Measurements from ENCODE around the gene CST6. TPM values are rescaled to one million over a fixed set of nuclear protein-coding genes. Genes with fewer than 3 reads are reported as not detected.

CST6 gene
- not detected in 2 replicates for total RNA-seq

GRCh38 chr11:66011785-66012303, at the start of gene CST6:
TSS of gene CST6 (plus strand) at chr11:66012008. CDS start at chr11:66012045, 37 bp downstream.

GRCh38 chr11:66001942-66002647, 9.7 kb upstream of the CST6 start, which contains the start of the genes BANF1 and EIF1AD:
TSS of gene BANF1 (plus strand) at chr11:66002503. CDS start at chr11:66003251, 748 bp downstream.
TSS of gene EIF1AD (minus strand) at chr11:66002157. CDS start at chr11:66000389, 1,768 bp downstream.

GRCh38 chr11:66026017-66026529, 14.3 kb downstream of the CST6 start, which contains the start of gene CATSPER1:
TSS of gene CATSPER1 (minus strand) at chr11:66026479. CDS start at chr11:66026379, 100 bp downstream.

GRCh38 chr11:66048547-66049323, 36.9 kb downstream of the CST6 start, which contains the start of gene GAL3ST3:
TSS of gene GAL3ST3 (minus strand) at chr11:66049161. CDS start at chr11:66045415, 3,746 bp downstream.

GRCh38 chr11:66051766-66052663, 40.2 kb downstream of the CST6 start, which contains the start of gene SF3B2:
TSS of gene SF3B2 (plus strand) at chr11:66052364. CDS start at chr11:66052385, 21 bp downstream.

Other genes with a start within 250 kb of the CST6 start
- gene AP5B1, start 231.0 kb upstream of the CST6 start, total RNA-seq = 6.2 and 8.9 TPM in 2 replicates
- not detected in 2 replicates for gene OVOL1, start 224.9 kb upstream of the CST6 start, total RNA-seq
- 0.58 and 1.1 TPM in 2 replicates for gene SNX32, start 178.0 kb upstream of the CST6 start, total RNA-seq
- 1,937 and 2,041 TPM in 2 replicates for gene CFL1, start 153.8 kb upstream of the CST6 start, total RNA-seq
- gene MUS81, start 151.6 kb upstream of the CST6 start, total RNA-seq = 30.7 and 40.1 TPM in 2 replicates
- gene EFEMP2, start 139.2 kb upstream of the CST6 start, total RNA-seq = 140 and 198 TPM in 2 replicates
- gene CTSW, start 132.2 kb upstream of the CST6 start, total RNA-seq = 0.71 TPM in 1 of 2 replicates, not detected in the other
- gene FIBP, start 123.5 kb upstream of the CST6 start, total RNA-seq = 170 and 250 TPM in 2 replicates
- 117 and 142 TPM in 2 replicates for gene CCDC85B, start 121.3 kb upstream of the CST6 start, total RNA-seq
- gene FOSL1, start 111.6 kb upstream of the CST6 start, total RNA-seq = 31.4 and 37.2 TPM in 2 replicates
- gene C11orf68, start 92.9 kb upstream of the CST6 start, total RNA-seq = 13.5 and 24.5 TPM in 2 replicates
- 405 and 416 TPM in 2 replicates for gene DRAP1, start 92.6 kb upstream of the CST6 start, total RNA-seq
- gene TSGA10IP, start 66.5 kb upstream of the CST6 start, total RNA-seq = not detected in 2 replicates
- 27.4 and 31.2 TPM in 2 replicates for gene SART1, start 50.3 kb upstream of the CST6 start, total RNA-seq
- gene EIF1AD, start 9.9 kb upstream of the CST6 start, total RNA-seq = 26.8 and 39.3 TPM in 2 replicates
- 111 and 138 TPM in 2 replicates for gene BANF1, start 9.5 kb upstream of the CST6 start, total RNA-seq
- gene CATSPER1, start 14.5 kb downstream of the CST6 start, total RNA-seq = 0.35 and 0.58 TPM in 2 replicates
- not detected in 2 replicates for gene GAL3ST3, start 37.2 kb downstream of the CST6 start, total RNA-seq
- gene SF3B2, start 40.4 kb downstream of the CST6 start, total RNA-seq = 182 and 206 TPM in 2 replicates
- 20.8 and 22.9 TPM in 2 replicates for gene PACS1, start 58.3 kb downstream of the CST6 start, total RNA-seq
- gene KLC2, start 245.7 kb downstream of the CST6 start, total RNA-seq = 13.0 and 16.3 TPM in 2 replicates

Data from myometrial cell (primary cell).